Transverse colon (tissue), 4 donors: ENCODE data around the gene RSPH3. TPM values are rescaled to one million over a fixed set of nuclear protein-coding genes. Genes with fewer than 3 reads are reported as not detected.

ENCODE experiments used
- DNase-seq: peaks from one replicate; pipeline ENCODE4 v3.0.0-alpha.2; 2019
- H3K27ac ChIP-seq, 4 donors: fragments of 200-600 bp; sonication (generic); 2 replicates each; pipeline ENCODE4 v1.5.1; 2016 to 2018; ENCODE audit warnings: inconsistent platforms in 4 of 4
- H3K27me3 ChIP-seq: fragments of 200-600 bp; sonication (generic); 2 replicates; pipeline ENCODE4 v1.5.1; 2017; ENCODE audit warnings: inconsistent platforms
- H3K36me3 ChIP-seq, 4 donors: fragments of 200-600 bp; sonication (generic); 2 replicates each; pipeline ENCODE4 v1.5.1; 2017 to 2019; ENCODE audit warnings: inconsistent platforms in 4 of 4
- H3K4me1 ChIP-seq, 4 donors: fragments of 200-600 bp; sonication (generic); 2 replicates each; pipeline ENCODE4 v1.5.1; 2017 to 2020; ENCODE audit warnings: inconsistent platforms in 4 of 4
- H3K4me3 ChIP-seq, 4 donors: fragments of 200-600 bp; sonication (generic); 1 replicate in 1 of 4; 2 replicates in 3 of 4; pipeline versions ENCODE4 v1.5.1 to v1.6.1; 2017 to 2019; ENCODE audit warnings: inconsistent platforms in 4 of 4
- H3K9me3 ChIP-seq, 2 donors: fragments of 200-600 bp; sonication (generic); 2 replicates each; pipeline ENCODE4 v1.5.1; 2017 to 2019; ENCODE audit warnings: inconsistent platforms in 2 of 2
- POLR2A ChIP-seq: fragments of 450-650 bp; IDR thresholded peaks from one replicate; pipeline ENCODE4 v1.6.1; 2016; ENCODE audit warnings: antibody characterized with exemption, mild to moderate bottlenecking, moderate library complexity
- POLR2AphosphoS5 ChIP-seq, 3 donors: sonication (generic); formaldehyde crosslinking; IDR thresholded peaks; one replicate each; pipeline ENCODE4 v1.6.1; 2016; ENCODE audit warnings: antibody characterized with exemption in 3 of 3
- WGBS, 2 donors: methylation state at CpG; one replicate each; pipeline ENCODE4 v1.1.5; 2018; ENCODE audit warnings: low coverage in 1 of 2; 5-methylcytosine and 5-hydroxymethylcytosine counted together
- in situ Hi-C, 4 donors: fragments of 200-750 bp; cut with MboI; loops; one replicate each; pipeline versions ENCODE4 v1.15.0 to v1.15.1; 2017; ENCODE audit warnings: low sequenced_read_pairs in 3 of 4, low pct_ligation_motif_present in 1 of 4, low pct_unique_long_range_greater_than_20kb in 1 of 4
- intact Hi-C: fragments of 100-400 bp; cut with DNase I; formaldehyde crosslinking; loops from one replicate; pipeline ENCODE4 v1.15.1; 2023; ENCODE audit warnings: low total_unique reads
- small RNA-seq, 4 donors: library from RNA; depleted of rRNA; stranded (forward); fragments of <200 nt; gene quantifications; one replicate each; pipeline ENCODE3, GENCODE V24; 2016
- total RNA-seq, 4 donors: library from RNA; depleted of rRNA; stranded (reverse); fragments of >200 nt; gene quantifications; one replicate each; pipeline ENCODE4 v1.1.0, GENCODE V29; 2016

RSPH3 gene
- total RNA-seq, 4 donors from 2014 or later = 13.3 to 24.1 (median 23.5) TPM

DNA sequence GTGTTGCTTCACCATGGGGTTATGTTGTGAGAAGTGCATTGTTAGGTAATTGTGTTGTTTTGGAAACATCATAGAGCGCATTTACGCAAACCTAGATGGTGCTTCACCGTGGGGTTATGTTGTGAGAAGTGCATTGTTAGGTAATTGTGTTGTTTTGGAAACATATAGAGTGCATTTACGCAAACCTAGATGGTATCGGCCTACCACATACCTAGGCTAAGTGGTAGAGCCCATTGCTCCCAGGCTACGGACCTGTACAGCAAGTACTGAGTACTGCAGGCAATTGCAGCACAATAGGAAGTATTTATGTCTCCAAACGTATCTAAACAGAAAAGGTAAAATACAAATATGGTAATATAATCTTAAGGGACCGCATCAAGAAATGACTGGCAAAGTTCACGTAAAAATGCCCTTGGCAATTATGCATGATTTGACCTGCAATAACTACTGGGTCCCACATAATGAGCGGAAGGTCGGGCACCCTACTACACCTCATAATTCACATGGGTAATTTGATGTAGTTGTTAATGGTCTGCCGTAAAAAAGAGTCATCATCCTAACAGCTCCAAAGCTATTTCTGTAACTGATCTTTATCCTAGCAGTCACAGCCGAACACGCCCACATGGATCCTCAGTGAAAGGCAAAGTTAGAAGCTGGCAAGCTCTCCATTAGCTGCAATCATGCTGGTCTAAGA is 76.0 kb downstream of the RSPH3 start:
- in situ Hi-C loops = no loop called here
- no peak for TF ChIP-seq POLR2A
- TF ChIP-seq POLR2AphosphoS5 (IDR thresholded peaks at IDR 0.05) = peak in 2 of 3 donors; percentile 10 to 55
- peaks cover 0 to 3% (median 0%) of the 10 kb centered on the region in 4 donors for H3K4me1 ChIP-seq
- intact Hi-C loops = loop anchor here (5.0 kb wide), 1 partner anchor 507 kb away; no protein-coding TSS in a partner anchor
- no peaks in the 10 kb centered on the region for H3K36me3 ChIP-seq
- H3K4me3 ChIP-seq = no peak overlapping the region
- no peaks in the 10 kb centered on the region for H3K9me3 ChIP-seq
- peak; percentile 65 for DNase-seq
- no peaks in the 10 kb centered on the region for H3K27me3 ChIP-seq
- WGBS, 2 donors = 67 to 70% methylated on average over 7 to 14 of the region's 14 CpGs
- H3K27ac ChIP-seq = peak overlapping the region; percentile 1 to 59 (median 51)

Small RNA genes lying within 50 kb of the gene (small RNA-seq; reads per million reads assigned to genes)
- 0 reads per million in 4 donors for gene RNU6-293P

Other genes with a start within 250 kb of the RSPH3 start
- gene EZR, start 180.8 kb downstream of the RSPH3 start, total RNA-seq = 100 to 1,000 TPM; 149 to 430 (median 319) TPM
- gene TAGAP, start 44.8 kb upstream of the RSPH3 start, total RNA-seq = 10 to 100 TPM in 2 of 4 donors, 1 to 10 TPM in 2; 5.1 to 10.3 (median 8.9) TPM
- gene FNDC1, start 169.2 kb upstream of the RSPH3 start, total RNA-seq = 10 to 100 TPM in 1 of 4 donors, 1 to 10 TPM in 2, under 1 TPM in 1; 0.64 to 14.2 (median 2.4) TPM